Activated effector memory CD4-positive, alpha-beta T cell treated with Interleukin-2 at 50 U/mL for 16 hours (primary cell): ENCODE measurements around the gene HIPK1.
"Not testable (repeated sequence)": the region's sequence is repeated elsewhere in the genome, so short reads cannot be mapped to it uniquely, and the experiment has no call there.

Experiments
- DNase-seq: peaks from one replicate; pipeline ENCODE4 v3.0.0-alpha.2; 2020

Gene HIPK1

DNA sequence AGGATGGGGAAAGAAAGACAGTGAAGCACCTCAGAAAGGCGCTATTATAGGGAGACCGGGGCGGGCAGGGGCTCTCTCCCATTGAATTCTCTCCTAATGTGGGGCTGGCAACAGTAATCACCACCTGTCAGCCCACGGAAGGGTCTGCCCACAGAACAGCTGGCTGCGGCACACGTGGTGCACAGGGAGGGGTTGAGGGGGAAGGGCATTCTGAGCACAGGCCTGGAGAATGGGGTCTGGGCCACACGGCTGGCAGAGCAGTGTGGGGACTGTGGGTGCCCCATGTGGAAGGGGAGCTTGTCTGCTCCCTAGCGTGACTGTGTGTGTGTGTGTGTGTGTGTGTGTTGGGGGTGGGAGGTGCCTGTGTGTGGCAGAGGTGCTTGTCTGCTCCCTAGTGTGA lies 54.3 kb downstream of the HIPK1 start:
- no peak for DNase-seq

DNA sequence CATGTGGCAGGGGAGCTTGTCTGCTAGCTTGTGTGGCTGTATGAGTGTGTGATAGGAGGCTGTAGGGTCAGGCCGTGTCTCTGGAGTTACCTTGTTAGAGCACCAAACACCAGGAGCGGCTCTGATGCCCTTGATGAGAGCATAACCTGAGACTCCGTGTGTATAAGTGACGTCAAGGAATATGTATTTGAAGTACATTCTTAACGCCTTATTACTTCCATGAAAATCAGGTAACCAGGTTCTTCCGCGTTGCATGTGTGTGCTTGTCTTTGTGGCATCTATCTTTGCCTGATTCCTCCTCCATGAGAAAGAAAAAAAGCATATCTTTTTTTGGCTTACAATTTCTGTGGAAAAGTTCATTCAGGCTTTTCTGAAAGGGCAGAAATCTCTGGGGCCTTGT lies 54.7 kb downstream of the HIPK1 start:
- no peak for DNase-seq

DNA sequence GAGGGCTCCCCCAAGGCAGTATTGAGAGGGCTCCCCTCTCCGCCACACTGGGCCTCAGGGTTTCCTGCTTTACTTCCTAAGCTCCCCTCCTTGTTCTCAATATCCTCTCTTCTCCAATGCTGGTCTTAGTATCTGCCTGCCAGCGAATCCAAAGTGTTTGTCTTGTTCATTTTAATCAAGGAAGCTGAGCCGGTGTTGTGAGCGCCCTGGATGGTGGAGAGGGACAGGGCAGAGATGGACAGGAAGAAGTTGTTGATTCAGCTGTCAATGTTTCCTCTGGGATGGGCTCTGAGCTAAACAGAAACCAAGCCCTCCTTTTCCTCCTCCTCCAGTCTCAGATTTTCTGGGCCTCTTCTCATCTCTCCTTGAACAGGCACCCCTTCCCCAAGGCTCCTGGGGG lies 55.6 kb downstream of the HIPK1 start:
- DNase-seq: no peak

DNA sequence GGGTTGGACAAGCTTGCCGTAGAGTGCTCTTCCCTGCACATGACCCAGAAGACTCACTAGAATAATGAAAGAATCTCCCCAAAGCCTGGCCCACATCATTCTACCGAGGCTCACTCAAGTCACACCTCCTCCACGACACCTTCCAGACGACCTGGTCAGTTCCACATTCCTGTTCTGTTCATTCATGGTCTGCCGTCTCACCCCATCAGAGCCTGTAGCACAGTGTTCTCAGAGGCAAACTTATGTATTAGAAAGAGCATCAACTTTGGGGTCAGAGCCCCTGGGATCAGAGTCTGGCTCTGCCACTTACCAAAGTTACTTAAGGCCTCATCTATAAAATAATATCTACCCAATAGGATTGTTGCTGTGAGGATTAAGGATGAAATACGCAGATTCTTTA lies 57.7 kb downstream of the HIPK1 start:
- no peak for DNase-seq

DNA sequence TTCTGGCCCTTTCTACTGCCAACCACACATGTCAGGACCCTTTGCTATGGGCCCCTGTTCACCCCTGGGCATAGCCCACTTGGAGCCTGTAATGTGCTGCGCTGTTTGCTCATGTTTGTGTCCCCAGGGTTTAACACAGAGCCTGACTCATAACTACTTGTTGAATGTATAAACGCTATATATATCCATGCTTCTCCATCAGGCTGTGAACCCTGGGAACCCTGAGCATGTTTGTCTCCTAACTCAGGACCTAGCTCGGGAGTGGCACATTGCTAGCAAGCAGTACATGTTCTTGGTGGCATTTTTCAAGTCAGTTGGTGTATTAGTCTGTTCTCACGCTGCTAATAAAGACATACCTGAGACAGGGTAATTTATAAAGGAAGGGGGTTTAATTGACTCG lies 58.1 kb downstream of the HIPK1 start:
- DNase-seq: no peak

DNA sequence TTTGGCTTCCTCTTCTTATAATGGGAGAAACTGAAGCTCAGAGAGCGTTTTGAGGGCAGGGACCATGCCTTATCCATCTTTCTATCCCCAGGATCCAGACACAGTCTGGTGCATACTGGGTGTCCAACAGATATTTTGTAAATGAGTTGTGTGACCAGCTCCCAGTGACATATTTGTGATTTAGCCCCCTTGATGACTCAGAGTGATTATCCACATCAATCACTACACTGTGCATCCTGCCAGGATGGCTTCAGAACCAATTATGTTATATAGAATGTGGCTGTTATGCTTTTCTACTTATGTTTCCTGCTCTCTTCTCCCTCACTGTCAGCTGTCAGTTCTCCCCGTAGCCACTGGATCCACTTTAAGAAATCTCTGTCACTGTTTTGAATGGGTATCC lies 61.4 kb downstream of the HIPK1 start:
- no peak for DNase-seq

DNA sequence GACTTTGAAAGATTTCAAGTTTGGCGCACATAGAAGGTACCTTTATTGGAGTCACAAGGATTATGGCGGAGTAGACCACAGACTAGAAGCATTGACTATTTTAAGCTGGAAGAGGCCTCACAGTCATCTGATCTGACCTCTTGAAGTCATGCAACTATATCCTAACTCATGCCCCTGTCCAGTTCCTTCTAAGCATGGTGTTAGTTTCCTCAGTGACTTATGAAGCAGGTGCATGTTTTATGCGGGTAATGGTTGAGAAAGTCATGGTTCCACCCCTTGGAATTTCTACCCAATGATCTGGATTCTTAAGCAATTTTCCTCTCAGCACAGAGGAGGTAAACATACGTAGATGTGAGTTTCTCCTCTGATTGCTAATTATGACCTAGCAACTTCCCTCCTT lies 61.8 kb downstream of the HIPK1 start:
- no peak for DNase-seq

DNA sequence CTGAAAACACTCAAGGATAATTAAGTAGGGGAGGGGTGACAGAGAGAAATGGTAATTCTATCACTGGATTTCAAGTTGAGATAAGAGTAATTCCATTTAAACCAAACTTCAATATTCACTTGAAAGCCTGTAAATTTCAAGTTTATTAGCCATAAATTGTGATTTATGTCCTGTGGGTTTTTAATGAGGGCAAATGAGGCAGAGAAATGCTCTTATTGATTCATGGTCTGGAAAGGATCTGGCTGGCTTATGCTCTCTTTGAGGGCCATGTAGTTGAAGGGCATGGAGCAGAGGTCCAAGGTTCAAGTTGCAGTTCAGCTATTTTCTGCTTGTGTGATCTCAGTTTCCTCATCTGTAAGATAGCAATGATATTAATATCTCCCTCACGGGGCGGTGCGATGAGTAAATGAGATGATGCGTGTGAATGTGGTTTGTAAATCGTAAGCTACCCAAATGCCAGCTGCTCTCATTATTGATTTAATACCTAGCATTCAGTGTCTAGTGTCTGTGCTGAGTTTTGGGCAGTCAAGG lies 62.4 kb downstream of the HIPK1 start:
- no peak for DNase-seq

DNA sequence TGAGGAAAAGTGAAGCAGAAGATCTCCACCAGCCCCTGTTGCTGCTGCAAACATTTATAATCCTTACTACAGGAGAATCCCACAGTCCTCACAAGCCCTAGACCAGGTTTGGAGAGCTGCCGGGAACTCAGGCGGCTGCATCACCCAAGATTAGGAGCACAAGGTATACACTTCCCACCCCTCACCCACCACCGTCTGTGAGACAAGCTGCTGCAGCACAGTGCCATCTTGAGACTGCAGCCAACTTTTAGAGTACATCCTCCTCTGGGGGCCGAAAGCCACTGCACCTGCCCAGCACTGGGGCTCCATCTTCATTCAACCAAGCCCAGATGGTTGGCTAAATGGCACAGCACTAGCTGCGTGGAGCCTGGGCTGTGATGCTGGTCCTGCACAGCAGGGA lies 63.9 kb downstream of the HIPK1 start:
- no peak for DNase-seq

DNA sequence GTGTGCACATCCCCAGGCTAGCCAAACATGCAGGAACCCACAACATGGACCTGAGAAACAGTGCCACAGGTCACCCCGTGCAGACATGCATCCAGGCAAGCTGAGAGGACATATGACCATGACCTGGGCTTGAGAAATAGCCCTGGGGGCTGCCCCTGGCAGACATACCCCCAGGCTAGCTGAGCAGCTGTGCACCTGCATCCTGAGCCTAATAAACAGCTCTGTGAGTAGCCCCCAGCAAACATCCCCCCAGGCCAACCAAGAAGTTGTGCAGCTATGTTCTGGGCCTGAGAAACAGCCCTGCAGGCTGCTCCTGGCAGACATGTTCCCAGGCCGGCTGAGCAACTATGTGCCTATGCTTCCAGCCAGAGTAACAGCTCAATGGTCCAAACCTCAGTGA lies 64.6 kb downstream of the HIPK1 start:
- DNase-seq: no peak

DNA sequence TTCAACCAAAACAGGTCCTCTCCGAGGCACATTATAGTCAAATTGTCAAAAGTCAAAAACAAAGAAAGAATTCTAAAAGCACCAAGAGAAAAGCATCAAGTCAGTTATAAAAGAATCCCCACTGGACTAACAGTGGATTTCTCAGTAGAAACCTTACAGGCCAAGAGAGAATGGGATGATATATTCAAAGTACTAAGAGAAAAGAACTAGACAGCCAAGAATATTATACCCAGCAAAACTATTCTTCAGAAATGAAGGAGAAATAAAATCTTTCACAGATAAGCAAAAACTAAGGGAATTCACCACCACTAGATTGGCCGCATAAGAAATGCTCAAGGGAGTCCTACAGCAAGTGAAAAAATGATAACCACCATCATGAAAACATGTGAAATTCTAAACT lies 66.3 kb downstream of the HIPK1 start:
- DNase-seq: no peak

DNA sequence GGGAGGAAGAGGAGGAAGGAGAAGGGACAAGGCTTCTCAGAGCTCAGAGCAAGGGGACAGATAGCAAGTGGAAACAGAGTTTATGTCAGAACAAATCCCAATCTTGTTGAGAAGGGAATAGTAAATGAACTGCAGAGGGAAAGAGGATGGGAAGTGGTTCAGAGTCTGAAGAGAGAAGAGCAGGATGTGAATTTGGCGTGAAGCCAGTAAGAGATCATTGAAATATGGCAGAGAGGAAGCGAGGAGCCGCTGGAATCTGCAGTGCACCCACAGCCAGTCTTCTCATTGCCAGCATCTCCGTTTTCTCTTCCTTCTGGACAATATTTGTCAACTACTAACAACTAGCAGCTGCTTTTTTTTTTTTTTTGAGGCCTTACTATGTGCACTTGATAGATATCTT lies 69.2 kb downstream of the HIPK1 start:
- no peak for DNase-seq

DNA sequence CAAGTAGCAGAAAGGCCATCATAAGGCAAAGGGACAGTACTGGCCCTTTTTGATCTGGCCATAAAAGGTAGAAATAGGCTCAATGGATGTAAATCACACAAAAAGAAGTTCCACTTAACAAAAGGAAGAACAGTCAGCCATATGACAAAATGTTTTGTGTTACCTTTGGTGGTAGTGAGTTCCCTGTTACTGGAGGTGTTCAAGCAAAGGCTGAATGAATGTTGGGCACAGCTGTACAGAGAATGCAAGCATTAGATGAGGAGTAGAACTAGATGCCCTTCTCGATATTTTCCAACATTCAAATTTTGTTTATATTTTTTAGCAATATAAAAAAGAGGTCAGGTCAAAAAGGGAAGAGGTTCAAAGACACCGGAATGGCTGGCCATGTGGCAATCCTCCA lies 70.1 kb downstream of the HIPK1 start:
- no peak for DNase-seq

DNA sequence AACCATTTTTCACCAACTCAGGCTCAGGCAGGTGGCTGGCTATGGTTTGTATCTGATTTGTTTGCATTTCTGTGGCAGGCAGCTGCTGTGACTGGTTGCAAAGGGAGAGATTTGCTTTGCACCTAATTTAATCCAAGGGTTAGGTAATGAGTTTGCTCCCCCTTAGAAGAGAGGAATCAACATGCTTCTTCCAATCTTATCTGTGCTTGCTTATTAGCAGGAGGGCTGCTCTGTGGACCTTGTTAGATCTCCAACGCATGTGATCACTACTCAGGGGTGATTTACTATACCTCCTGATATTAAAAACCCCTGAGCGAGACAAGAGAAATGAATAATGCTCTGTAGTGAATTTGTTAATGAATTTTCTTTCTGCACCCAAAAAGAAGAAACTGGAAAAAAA lies 70.7 kb downstream of the HIPK1 start:
- DNase-seq: no peak

DNA sequence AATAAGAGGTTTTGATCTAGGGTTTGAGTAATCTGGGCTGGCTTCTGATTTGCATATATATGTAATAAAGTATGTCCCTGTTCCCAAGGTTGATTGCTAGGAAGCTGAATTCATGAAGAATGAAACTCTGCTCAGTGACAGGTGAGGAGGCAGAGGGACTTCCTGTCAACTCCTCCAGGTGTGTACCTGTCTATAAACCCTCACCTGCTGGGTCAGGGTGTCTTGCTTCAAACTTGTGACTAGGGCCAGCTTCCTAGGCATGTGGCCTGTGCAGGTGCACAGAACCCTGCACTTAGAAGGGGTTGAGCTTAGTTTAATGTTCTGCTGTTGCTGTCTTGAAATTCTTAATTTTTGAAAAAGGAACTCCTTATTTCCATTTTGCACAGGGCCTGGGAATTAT lies 71.3 kb downstream of the HIPK1 start:
- DNase-seq: no peak

DNA sequence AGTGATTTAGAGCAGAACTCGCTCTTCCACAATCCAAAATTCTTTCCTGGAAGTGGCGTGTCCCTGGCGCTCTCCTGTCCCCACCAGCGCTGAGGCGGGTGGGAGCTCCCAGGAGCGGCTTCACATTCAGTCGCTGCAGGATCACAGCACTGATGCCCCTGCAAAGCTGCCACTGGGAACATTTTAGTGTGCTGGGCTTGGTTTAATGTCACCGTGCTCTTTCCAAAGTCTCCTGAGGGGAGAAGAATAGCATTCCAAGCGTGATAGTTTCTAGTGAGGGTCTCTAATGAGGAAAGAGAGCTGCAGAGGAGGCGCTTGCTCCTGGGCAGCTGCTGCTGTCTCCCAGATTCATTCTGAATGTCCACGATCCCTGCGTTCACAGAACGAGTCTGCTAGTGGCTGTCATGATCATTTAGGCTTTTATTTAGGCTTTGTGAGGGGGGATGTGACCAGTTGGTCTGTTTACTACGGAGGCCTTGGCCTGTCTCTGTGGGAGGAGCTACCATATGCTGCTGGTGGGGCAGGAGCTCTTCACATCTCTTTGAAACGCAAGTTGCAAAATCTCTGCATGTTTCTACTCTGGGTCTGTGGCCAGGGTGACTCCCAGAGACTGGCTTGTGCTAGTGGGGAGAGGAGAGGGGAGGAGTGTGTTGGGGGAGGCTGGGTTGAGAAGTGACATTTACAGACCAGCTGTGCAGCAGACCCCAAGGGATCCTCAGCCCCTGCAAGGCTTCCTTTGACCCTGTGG lies 73.5 kb downstream of the HIPK1 start:
- no peak for DNase-seq

DNA sequence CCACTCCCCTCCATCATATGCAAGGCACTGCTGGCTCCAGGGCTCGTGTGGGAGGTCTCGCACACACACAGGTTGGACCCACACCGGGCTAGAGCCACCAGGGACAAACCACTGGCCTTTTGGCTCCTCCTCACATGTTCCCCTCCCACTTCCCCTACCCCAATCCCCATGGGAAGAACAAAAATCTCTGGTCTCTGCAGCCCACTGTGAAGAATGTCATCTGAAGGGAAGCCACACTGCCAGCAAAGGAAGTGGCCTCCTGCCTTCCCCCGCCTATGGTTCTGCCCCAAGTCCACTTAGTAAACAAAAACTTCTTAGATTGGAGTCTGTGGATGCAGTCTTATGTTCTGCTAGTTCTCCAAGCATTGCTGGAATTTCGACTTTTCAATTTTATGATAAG lies 74.3 kb downstream of the HIPK1 start:
- no peak for DNase-seq

DNA sequence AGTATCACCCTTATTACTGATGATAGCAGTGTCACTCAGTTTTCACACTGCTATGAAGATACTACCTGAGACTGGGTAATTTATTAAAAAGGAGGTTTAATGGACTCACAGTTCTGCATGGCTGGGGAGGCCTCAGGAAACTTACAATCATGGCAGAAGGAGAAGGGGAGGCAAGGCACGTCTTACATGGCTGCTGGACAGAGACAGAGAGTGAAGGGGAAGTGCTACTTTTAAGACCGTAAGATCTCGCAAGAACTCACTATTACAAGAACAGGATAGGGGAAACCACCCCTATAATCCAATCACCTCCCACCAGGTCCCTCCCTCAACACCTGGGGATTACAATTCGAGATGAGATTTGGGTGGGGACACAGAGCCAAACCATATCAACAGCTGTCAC lies 77.7 kb downstream of the HIPK1 start:
- not testable (repeated sequence) for DNase-seq

DNA sequence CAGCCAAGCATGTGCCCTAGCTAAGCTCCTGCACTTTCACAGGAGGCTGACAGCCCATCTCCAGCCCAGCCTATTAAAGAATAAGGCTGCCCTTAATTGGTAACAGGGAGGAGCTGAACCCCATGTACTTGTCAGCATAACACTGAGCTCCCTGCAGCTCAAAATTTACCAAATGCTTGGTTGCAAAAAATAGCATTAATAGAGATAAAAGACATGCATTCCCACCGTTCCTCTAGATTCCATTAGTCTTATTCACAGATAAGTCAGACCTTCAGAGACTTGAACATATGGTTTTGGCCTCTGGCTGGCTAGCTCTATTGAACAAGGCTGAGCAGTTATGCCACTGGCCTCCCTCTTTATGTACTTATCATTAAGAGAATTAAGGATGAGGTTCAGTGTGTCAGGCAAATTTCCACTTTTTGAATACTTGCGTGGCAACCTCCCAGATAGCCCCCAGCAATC lies 79.4 kb downstream of the HIPK1 start:
- no peak for DNase-seq

DNA sequence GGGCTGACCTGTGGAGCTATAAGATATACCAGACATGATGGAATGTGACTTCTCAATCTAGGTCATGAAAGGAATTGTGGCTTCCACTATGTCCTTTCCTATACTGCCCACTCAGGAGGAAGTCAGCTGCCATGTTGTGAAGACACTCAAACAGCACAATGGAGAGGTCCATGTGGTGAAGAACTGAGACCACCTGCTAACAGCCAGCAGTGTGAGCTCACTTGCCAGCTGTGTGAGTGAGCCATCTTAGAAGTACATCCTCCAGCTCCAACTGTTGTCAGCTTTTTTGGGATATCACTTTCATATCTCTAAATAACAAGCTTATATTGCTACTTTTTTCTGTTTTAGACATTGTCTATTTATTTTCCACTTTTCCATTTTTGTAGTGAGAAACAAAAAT lies 79.9 kb downstream of the HIPK1 start:
- no peak for DNase-seq

DNA sequence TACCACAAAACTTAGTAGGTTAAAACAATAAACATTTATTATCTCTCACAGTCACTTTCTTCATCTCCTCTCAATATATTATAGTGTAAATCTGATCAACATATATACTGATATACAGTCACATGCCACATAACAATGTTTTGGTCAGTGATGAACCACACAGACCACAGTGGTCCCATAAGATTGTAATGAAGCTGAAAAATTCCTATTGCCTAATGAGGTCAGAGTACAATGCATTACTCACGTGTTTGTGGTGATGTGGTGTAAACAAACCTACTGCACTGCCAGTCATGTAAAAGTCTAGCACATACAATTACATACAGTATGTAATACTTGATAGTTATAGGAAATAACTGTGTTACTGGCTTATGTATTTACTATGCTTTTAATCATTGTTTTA lies 80.3 kb downstream of the HIPK1 start:
- DNase-seq: no peak

DNA sequence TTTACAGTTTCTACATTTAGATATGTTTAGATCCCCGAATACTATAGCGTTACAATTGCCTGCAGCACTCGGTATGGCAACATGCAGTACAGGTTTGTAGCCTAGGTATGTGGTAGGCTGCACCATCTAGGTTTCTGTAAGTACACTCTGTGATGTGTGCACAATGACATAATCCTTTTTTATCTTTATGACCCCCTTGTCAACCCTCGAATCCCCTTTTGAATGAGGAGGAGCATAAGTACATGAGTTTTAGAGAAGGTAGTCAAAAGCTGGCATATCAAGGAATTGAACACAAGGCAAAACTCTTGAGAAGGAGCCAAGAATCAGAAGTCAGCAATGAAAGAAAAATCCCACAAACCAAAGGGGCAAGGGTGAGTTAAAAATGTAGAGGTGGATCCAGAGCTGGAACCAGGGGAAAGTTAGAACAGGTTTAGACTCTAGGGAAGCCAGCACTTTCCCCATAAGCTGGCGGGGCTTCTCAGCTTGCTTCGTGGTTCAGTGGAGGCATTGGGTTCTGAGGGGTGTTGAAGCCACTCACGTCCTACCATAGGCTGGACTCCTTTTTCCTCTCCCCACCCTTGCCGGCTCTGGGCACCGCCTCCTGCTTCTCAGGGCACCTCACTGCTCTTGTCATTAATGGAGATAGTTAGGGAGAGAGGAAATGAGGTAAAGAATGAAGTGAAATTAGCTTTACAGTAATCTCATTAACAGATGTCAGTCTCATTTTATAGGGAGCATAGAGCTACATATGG lies 81.5 kb downstream of the HIPK1 start:
- no peak for DNase-seq

DNA sequence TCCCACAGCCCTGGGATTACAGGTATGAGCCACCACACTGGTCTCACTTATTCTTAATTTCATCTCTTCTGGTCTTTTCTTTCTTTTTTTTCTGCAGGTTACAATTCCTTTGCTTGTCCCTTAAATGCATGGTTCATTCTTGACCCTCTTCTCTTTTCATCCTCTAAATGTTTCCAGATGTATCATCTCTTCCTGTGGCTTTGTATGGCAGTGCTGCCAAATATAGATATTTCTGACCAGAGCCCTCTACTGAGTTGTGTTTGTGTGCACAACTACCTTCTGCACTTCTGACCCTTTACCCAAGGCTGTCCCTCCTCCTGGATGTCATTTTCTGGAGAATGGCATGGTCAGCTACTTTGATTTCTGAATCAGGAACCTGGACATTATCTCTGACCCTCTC lies 82.7 kb downstream of the HIPK1 start:
- DNase-seq: no peak

DNA sequence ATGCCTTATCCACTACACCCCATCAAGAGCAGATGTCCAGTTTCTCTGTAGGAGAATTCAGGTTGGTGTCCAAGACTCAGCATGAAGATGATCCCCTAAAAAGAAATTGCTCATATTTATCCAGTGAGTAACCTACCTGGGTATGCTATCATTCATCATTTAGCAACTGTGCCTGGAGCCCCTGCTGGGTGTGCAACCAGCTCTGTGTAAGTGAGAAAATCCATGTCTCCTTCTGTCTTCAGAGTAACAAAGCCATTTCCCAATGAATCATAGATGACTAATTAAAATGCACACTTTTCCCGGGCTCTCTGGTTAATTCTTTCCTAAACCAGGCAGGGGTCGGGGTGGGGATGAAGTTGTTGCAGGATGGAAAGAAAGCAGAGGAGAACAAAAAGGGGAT lies 86.0 kb downstream of the HIPK1 start:
- DNase-seq: no peak

DNA sequence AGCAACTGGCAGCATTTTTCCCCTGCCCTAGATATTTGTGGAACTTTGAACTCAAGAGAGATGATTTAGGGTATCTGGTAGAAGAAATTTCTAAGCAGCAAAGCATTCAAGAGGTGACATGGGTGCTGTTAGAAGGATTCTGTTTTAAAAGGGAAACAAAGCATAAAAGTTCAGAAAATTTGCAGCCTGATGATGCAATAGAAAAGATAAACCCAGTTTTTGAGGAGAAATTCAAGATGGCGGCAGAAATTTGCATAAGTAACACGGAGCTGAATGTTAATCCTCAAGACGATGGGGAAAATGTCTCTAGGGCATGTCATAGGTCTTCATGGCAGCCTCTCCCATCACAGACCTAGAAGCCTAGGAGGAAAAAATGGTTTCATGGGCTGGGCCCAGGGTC lies 90.6 kb downstream of the HIPK1 start:
- DNase-seq: not testable (repeated sequence)
